HepG2 (cell line): ENCODE data around the gene DNAJC7. TPM values are rescaled to one million over a fixed set of nuclear protein-coding genes. Genes with fewer than 3 reads are reported as not detected.
A peak's percentile ranks its signal among the peaks of the same experiment; 100 is the strongest.

Experiments used
- AGO1 ChIP-seq: fragments of 200-400 bp; formaldehyde crosslinking; IDR thresholded peaks from 2 replicates; pipeline ENCODE4 v1.6.1; 2017; ENCODE audit warnings: mild to moderate bottlenecking, low read depth, low read length, moderate library complexity; ENCODE audit not compliant: poor library complexity, severe bottlenecking
- ARNT2 ChIP-seq: sonication (generic); formaldehyde crosslinking; IDR thresholded peaks from 2 replicates; pipeline ENCODE4 v1.8.0; 2022; ENCODE audit warnings: mild to moderate bottlenecking, low read depth, missing genetic modification reagents, moderate library complexity
- ATF3 ChIP-seq: sonication (generic); formaldehyde crosslinking; IDR thresholded peaks from 2 replicates; pipeline ENCODE4 v1.4.0; 2020; ENCODE audit warnings: missing genetic modification reagents
- FOXJ3 ChIP-seq: sonication (generic); formaldehyde crosslinking; IDR thresholded peaks from 2 replicates; pipeline ENCODE4 v1.4.0; 2020; ENCODE audit warnings: missing genetic modification reagents, mild to moderate bottlenecking, borderline replicate concordance
- MED13 ChIP-seq: sonication (generic); formaldehyde crosslinking; IDR thresholded peaks from 2 replicates; pipeline ENCODE4 v1.5.0; 2020; ENCODE audit warnings: missing genetic modification reagents
- NCOA1 ChIP-seq: sonication (generic); formaldehyde crosslinking; IDR thresholded peaks from 2 replicates; pipeline ENCODE4 v1.9.0; 2021; ENCODE audit warnings: missing genetic modification reagents
- NFE2L2 ChIP-seq: fragments of 150-350 bp; IDR thresholded peaks from 2 replicates; pipeline ENCODE4 v1.6.1; 2014; ENCODE audit warnings: low read length
- PAF1 ChIP-seq: IDR thresholded peaks from 2 replicates; pipeline ENCODE4 v1.6.1; 2016; ENCODE audit warnings: missing genetic modification reagents, missing compliant biosample characterization
- PRDM10 ChIP-seq: sonication (generic); formaldehyde crosslinking; IDR thresholded peaks from 2 replicates; pipeline ENCODE4 v1.4.0; 2020; ENCODE audit warnings: low read depth, missing genetic modification reagents
- PRMT3 ChIP-seq: sonication (generic); formaldehyde crosslinking; IDR thresholded peaks from 2 replicates; pipeline ENCODE4 v1.8.1; 2022; ENCODE audit warnings: low read depth, mild to moderate bottlenecking, moderate library complexity, missing genetic modification reagents, borderline replicate concordance
- SALL2 ChIP-seq: sonication (generic); formaldehyde crosslinking; IDR thresholded peaks from 2 replicates; pipeline ENCODE4 v1.8.1; 2023; ENCODE audit warnings: mild to moderate bottlenecking, missing genetic modification reagents, inconsistent platforms
- SMAD9 ChIP-seq: sonication (generic); formaldehyde crosslinking; IDR thresholded peaks from 2 replicates; pipeline ENCODE4 v1.5.1; 2020; ENCODE audit warnings: mild to moderate bottlenecking, missing genetic modification reagents
- SMYD3 ChIP-seq: sonication (generic); formaldehyde crosslinking; IDR thresholded peaks from 2 replicates; pipeline ENCODE4 v1.8.1; 2023; ENCODE audit warnings: mild to moderate bottlenecking, missing genetic modification reagents
- SRSF4 ChIP-seq: fragments of 200-400 bp; formaldehyde crosslinking; IDR thresholded peaks from one replicate; pipeline ENCODE4 v1.6.1; 2018; ENCODE audit warnings: mild to moderate bottlenecking, low read depth, low read length, moderate library complexity; ENCODE audit not compliant: poor library complexity, severe bottlenecking
- YEATS2 ChIP-seq: sonication (generic); formaldehyde crosslinking; IDR thresholded peaks from 2 replicates; pipeline ENCODE4 v1.4.0; 2020; ENCODE audit warnings: missing genetic modification reagents, borderline replicate concordance
- ZFP82 ChIP-seq: sonication (generic); formaldehyde crosslinking; IDR thresholded peaks from 2 replicates; pipeline ENCODE4 v1.5.1; 2020; ENCODE audit warnings: mild to moderate bottlenecking, missing genetic modification reagents, borderline replicate concordance
- ZNF460 ChIP-seq: sonication (generic); formaldehyde crosslinking; IDR thresholded peaks from 2 replicates; pipeline ENCODE4 v1.5.1; 2020; ENCODE audit warnings: missing genetic modification reagents, mild to moderate bottlenecking, borderline replicate concordance
- ZNF558 ChIP-seq: sonication (generic); formaldehyde crosslinking; IDR thresholded peaks from 2 replicates; pipeline ENCODE4 v1.9.0; 2022; ENCODE audit warnings: mild to moderate bottlenecking, missing genetic modification reagents, borderline replicate concordance
- ZNF724P ChIP-seq: sonication (generic); formaldehyde crosslinking; IDR thresholded peaks from 2 replicates; pipeline ENCODE4 v1.8.0; 2022; ENCODE audit warnings: missing genetic modification reagents, borderline replicate concordance
- ZNF788 ChIP-seq: sonication (generic); formaldehyde crosslinking; IDR thresholded peaks from 2 replicates; pipeline ENCODE4 v1.5.0; 2020; ENCODE audit warnings: mild to moderate bottlenecking, missing genetic modification reagents, borderline replicate concordance
- polyA plus RNA-seq, 8 experiments: library from polyadenylated mRNA; depleted of rRNA in 3 of 8; stranded (reverse) in 7 of 8; unstranded in 1 of 8; fragments of >200 nt; fragmentation: Illumina TruSeq in 4 of 8; extraction: Trizol in 4 of 8; gene quantifications; 2 replicates each; pipeline versions ENCODE4 v1.2.1 to v1.2.3, GENCODE V29; 2011 to 2016; ENCODE audit warnings: low read depth in 4 of 8, missing spikeins in 1 of 8, mixed read lengths in 1 of 8; ENCODE audit not compliant: insufficient read depth in 1 of 8
- total RNA-seq, 5 experiments: library from RNA; depleted of rRNA; stranded (reverse); fragments of >200 nt; fragmentation: Illumina TruSeq; extraction: Trizol; gene quantifications; 2 replicates each; pipeline ENCODE4 v1.2.3, GENCODE V29; 2016; ENCODE audit warnings: low read depth in 1 of 5
- TF ChIP-seq, protein P1 (sequence below): sonication (generic); formaldehyde crosslinking; IDR thresholded peaks from 2 replicates; pipeline ENCODE4 v1.9.0; 2021; ENCODE audit warnings: missing genetic modification reagents, borderline replicate concordance
- TF ChIP-seq, protein P2 (sequence below): IDR thresholded peaks from 2 replicates; pipeline ENCODE4 v1.6.1; 2018; ENCODE audit warnings: missing genetic modification reagents

The DNAJC7 gene
- total and polyA plus RNA-seq, 2 of the 13 experiments (the other 11 are each of a cell fraction or from before 2014, with no cell fraction given), result 47.7 to 132 TPM

GRCh38 chr17:41989702-41990419 is 27.4 kb downstream of the DNAJC7 start (continued):
- no peak; the same call in 1 of the 2 replicates for TF ChIP-seq FOXJ3 (CRISPR knock-in tag)
- TF ChIP-seq, protein P1, sequence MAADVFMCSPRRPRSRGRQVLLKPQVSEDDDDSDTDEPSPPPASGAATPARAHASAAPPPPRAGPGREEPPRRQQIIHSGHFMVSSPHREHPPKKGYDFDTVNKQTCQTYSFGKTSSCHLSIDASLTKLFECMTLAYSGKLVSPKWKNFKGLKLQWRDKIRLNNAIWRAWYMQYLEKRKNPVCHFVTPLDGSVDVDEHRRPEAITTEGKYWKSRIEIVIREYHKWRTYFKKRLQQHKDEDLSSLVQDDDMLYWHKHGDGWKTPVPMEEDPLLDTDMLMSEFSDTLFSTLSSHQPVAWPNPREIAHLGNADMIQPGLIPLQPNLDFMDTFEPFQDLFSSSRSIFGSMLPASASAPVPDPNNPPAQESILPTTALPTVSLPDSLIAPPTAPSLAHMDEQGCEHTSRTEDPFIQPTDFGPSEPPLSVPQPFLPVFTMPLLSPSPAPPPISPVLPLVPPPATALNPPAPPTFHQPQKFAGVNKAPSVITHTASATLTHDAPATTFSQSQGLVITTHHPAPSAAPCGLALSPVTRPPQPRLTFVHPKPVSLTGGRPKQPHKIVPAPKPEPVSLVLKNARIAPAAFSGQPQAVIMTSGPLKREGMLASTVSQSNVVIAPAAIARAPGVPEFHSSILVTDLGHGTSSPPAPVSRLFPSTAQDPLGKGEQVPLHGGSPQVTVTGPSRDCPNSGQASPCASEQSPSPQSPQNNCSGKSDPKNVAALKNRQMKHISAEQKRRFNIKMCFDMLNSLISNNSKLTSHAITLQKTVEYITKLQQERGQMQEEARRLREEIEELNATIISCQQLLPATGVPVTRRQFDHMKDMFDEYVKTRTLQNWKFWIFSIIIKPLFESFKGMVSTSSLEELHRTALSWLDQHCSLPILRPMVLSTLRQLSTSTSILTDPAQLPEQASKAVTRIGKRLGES (CRISPR knock-in tag), result no peak
- no peak for TF ChIP-seq ZFP82
- TF ChIP-seq ZNF460 (CRISPR knock-in tag), result no peak
- no peak for TF ChIP-seq SMYD3 (CRISPR knock-in tag)
- no peak for TF ChIP-seq ZNF558
- no peak for TF ChIP-seq ATF3
- TF ChIP-seq PRDM10, result no peak
- TF ChIP-seq NCOA1 (CRISPR knock-in tag), result no peak
- 0 out of 2 replicates have a peak, but pooled peaks have one; percentile 26 for TF ChIP-seq ARNT2 (CRISPR knock-in tag)
- TF ChIP-seq AGO1, result no peak
- no peak for TF ChIP-seq YEATS2 (CRISPR knock-in tag)
- TF ChIP-seq ZNF788 (CRISPR knock-in tag), result peak; percentile 33; the same call in 1 of the 2 replicates
- no peak for TF ChIP-seq SRSF4
- TF ChIP-seq, protein P2, sequence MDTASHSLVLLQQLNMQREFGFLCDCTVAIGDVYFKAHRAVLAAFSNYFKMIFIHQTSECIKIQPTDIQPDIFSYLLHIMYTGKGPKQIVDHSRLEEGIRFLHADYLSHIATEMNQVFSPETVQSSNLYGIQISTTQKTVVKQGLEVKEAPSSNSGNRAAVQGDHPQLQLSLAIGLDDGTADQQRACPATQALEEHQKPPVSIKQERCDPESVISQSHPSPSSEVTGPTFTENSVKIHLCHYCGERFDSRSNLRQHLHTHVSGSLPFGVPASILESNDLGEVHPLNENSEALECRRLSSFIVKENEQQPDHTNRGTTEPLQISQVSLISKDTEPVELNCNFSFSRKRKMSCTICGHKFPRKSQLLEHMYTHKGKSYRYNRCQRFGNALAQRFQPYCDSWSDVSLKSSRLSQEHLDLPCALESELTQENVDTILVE (CRISPR knock-in tag), result peak; percentile 69; the same call in 1 of the 2 replicates
- no peak for TF ChIP-seq MED13 (CRISPR knock-in tag)
- TF ChIP-seq SMAD9, result no peak
- TF ChIP-seq SALL2 (CRISPR knock-in tag), result no peak
- TF ChIP-seq ZNF724P (CRISPR knock-in tag), result no peak
- TF ChIP-seq NFE2L2, result no peak
- no peak for TF ChIP-seq PRMT3
- no peak for TF ChIP-seq PAF1 (CRISPR knock-in tag)
